Endothelial cell of umbilical vein (primary cell): ENCODE measurements around the gene BTBD10. TPM values are rescaled to one million over a fixed set of nuclear protein-coding genes. Genes with fewer than 3 reads are reported as not detected.
"Not testable (repeated sequence)": the region's sequence is repeated elsewhere in the genome, so short reads cannot be mapped to it uniquely, and the experiment has no call there.

ENCODE experiments used
- BruUV-seq: library from RNA; stranded (reverse); fragments of 400-500 nt; replicated peaks from 2 replicates; lab custom pipeline; 2021; lab: Mats Ljungman, UMichigan
- CTCF ChIA-PET: fragments of 300-600, 350-600 bp; sonication (Branson Sonifier 250); formaldehyde crosslinking; loops from one replicate; lab custom pipeline; 2021; ENCODE audit warnings: antibody characterized with exemption, inconsistent platforms; lab: Charles Lee
- POLR2A ChIA-PET: fragments of 300-600, 350-600 bp; sonication (Branson Sonifier 250); formaldehyde crosslinking; loops from one replicate; lab custom pipeline; 2021; ENCODE audit warnings: antibody characterized with exemption, inconsistent platforms; lab: Charles Lee
- DNase-seq: peaks from one replicate; pipeline ENCODE4 v3.0.0-alpha.2; 2011; ENCODE audit warnings: low read depth, low spot score
- FAIRE-seq: peaks from 2 replicates; lab custom pipeline; 2011; peaks lifted over from hg19 to GRCh38; lab: Jason Lieb, UNC
- H2AFZ ChIP-seq: 2 replicates; pipeline ENCODE4 v1.6.0; 2012; ENCODE audit warnings: low read depth, low read length, control low read depth, inconsistent platforms
- H3K27ac ChIP-seq: 2 replicates; pipeline ENCODE4 v1.5.1; 2011; ENCODE audit warnings: low read depth, mild to moderate bottlenecking, control low read depth, low read length, moderate library complexity; ENCODE audit not compliant: insufficient read depth
- H3K27me3 ChIP-seq, 2 experiments: 2 replicates each; pipeline versions ENCODE4 v1.6.0 to v1.6.1; 2011; ENCODE audit warnings: low read length in 2 of 2, mixed read lengths in 1 of 2; ENCODE audit not compliant: control insufficient read depth in 2 of 2, insufficient read depth in 2 of 2
- H3K36me3 ChIP-seq, 2 experiments: 2 replicates in 1 of 2; 3 replicates in 1 of 2; pipeline ENCODE4 v1.5.1; 2011; ENCODE audit warnings: low read length in 2 of 2, mild to moderate bottlenecking in 1 of 2, moderate library complexity in 1 of 2; ENCODE audit not compliant: control insufficient read depth in 2 of 2, insufficient read depth in 2 of 2; ENCODE audit errors: extremely low read depth in 1 of 2
- H3K4me1 ChIP-seq: 3 replicates; pipeline ENCODE4 v1.5.1; 2011; ENCODE audit warnings: mild to moderate bottlenecking, low read length; ENCODE audit not compliant: control insufficient read depth, insufficient read depth; ENCODE audit errors: extremely low read depth
- H3K4me2 ChIP-seq: 2 replicates; pipeline ENCODE4 v1.6.1; 2011; ENCODE audit warnings: low read length, control low read depth, mixed read lengths; ENCODE audit not compliant: insufficient read depth
- H3K4me3 ChIP-seq, 3 experiments: fragments of 200-600 bp in 1 of 3; sonication (generic), shearing (Covaris generic) in 1 of 3; replicated peaks in 1 of 3; 2 replicates each; pipeline ENCODE4 v1.5.1; 2011 to 2016; ENCODE audit warnings: control low read depth in 3 of 3, low read length in 3 of 3, mild to moderate bottlenecking in 2 of 3, inconsistent platforms in 1 of 3, low read depth in 1 of 3, moderate library complexity in 1 of 3; ENCODE audit not compliant: insufficient read depth in 1 of 3
- H3K79me2 ChIP-seq: 2 replicates; pipeline ENCODE4 v1.6.0; 2012; ENCODE audit warnings: low read length, inconsistent platforms; ENCODE audit not compliant: control insufficient read depth, insufficient read depth
- H3K9ac ChIP-seq: replicated peaks from 2 replicates; pipeline ENCODE3; 2011; ENCODE audit warnings: low read length, control low read depth; ENCODE audit not compliant: insufficient read depth; ENCODE audit errors: extremely low read depth
- H3K9me1 ChIP-seq: replicated peaks from 3 replicates; pipeline ENCODE4 v1.6.0; 2011; ENCODE audit warnings: mild to moderate bottlenecking, low read length; ENCODE audit not compliant: control insufficient read depth, insufficient read depth; ENCODE audit errors: extremely low read depth
- H3K9me3 ChIP-seq: replicated peaks from 2 replicates; pipeline ENCODE4 v1.5.1; 2012; ENCODE audit warnings: low read length, inconsistent platforms; ENCODE audit not compliant: control insufficient read depth, insufficient read depth
- H4K20me1 ChIP-seq: replicated peaks from 2 replicates; pipeline ENCODE3; 2011; ENCODE audit warnings: mild to moderate bottlenecking, low read length; ENCODE audit not compliant: control insufficient read depth, insufficient read depth; ENCODE audit errors: extremely low read depth
- CTCF ChIP-seq, 2 donors: IDR thresholded peaks; 1 replicate in 1 of 2; 2 replicates in 1 of 2; pipeline ENCODE4 v1.5.1; 2011; ENCODE audit warnings: low read length in 2 of 2, mild to moderate bottlenecking in 2 of 2, moderate library complexity in 2 of 2, control low read depth in 1 of 2, inconsistent platforms in 1 of 2, low read depth in 1 of 2; ENCODE audit not compliant: insufficient read depth in 1 of 2; ENCODE audit errors: extremely low read depth in 1 of 2
- FOS ChIP-seq: IDR thresholded peaks from 2 replicates; pipeline ENCODE4 v1.6.1; 2011; ENCODE audit warnings: mild to moderate bottlenecking, low read length, moderate library complexity, borderline replicate concordance; ENCODE audit not compliant: insufficient read depth
- JUN ChIP-seq: IDR thresholded peaks from 2 replicates; pipeline ENCODE4 v1.6.1; 2011; ENCODE audit warnings: borderline replicate concordance, low read depth; ENCODE audit not compliant: insufficient read length, insufficient read depth
- MAX ChIP-seq: IDR thresholded peaks from 2 replicates; pipeline ENCODE4 v1.6.1; 2011; ENCODE audit not compliant: insufficient read depth, insufficient read length
- MYC ChIP-seq: IDR thresholded peaks from one replicate; pipeline ENCODE4 v1.6.1; 2011; ENCODE audit warnings: mild to moderate bottlenecking, low read depth, low read length
- POLR2AphosphoS5 ChIP-seq: IDR thresholded peaks from 2 replicates; pipeline ENCODE4 v1.6.1; 2012; ENCODE audit warnings: low read depth, mild to moderate bottlenecking, control low read depth, low read length, moderate library complexity; ENCODE audit not compliant: insufficient read depth
- dilution Hi-C: fragments of 300-500 bp; cut with MboI; formaldehyde crosslinking; loops from one replicate; pipeline ENCODE4 v1.15.0; 2019; ENCODE audit warnings: low sequenced_read_pairs; ENCODE audit not compliant: extremely low pct_ligation_motif_present
- intact Hi-C: fragments of 100-400 bp; cut with micrococcal nuclease; formaldehyde crosslinking; loops from one replicate; pipeline ENCODE4 v1.10.0; 2022
- polyA plus RNA-seq, 4 experiments: library from polyadenylated mRNA; depleted of rRNA in 3 of 4; stranded (reverse) in 3 of 4; unstranded in 1 of 4; fragments of >200 nt; gene quantifications; 2 replicates each; pipeline versions ENCODE4 v1.2.1 to v1.2.3, GENCODE V29; 2011 to 2012; ENCODE audit warnings: missing spikeins in 1 of 4
- total RNA-seq: library from RNA; stranded (reverse); gene quantifications from 2 replicates; pipeline ENCODE4 v1.2.3, GENCODE V29; 2021

The BTBD10 gene
- total and polyA plus RNA-seq, 2 donors (not counting 3 experiments of a cell fraction or from before 2014, with no cell fraction given) = 31.7 to 49.6 TPM

- no peak overlapping the region for H3K4me3 ChIP-seq
- H3K9me1 ChIP-seq = no peaks in the 10 kb centered on the region
- H3K79me2 ChIP-seq = no peaks in the 10 kb centered on the region
- H3K4me2 ChIP-seq = no peak overlapping the region
- H2AFZ ChIP-seq = no peak overlapping the region
- peaks cover 5 to 13% of the 10 kb centered on the region in 2 experiments for H3K36me3 ChIP-seq
- H3K9me3 ChIP-seq = no peaks in the 10 kb centered on the region
- no peak for DNase-seq
- no peaks in the 10 kb centered on the region for H4K20me1 ChIP-seq
- no peaks in the 10 kb centered on the region for H3K4me1 ChIP-seq
- intact Hi-C loops = no loop called here
- CTCF ChIA-PET = interaction anchor here (0.9 to 1.2 kb wide), 3 partner anchors 12 to 20 kb away, joined by 3 read pairs; no protein-coding TSS in a partner anchor
- POLR2A ChIA-PET = no interaction called here
- TF ChIP-seq CTCF (IDR thresholded peaks at IDR 0.05; ENCODE audit: extremely low read depth in 1 of 2, insufficient read depth in 1 of 2, low read depth in 1 of 2, low read length in 2 of 2) (no peak), MYC (no peak), FOS (no peak), POLR2AphosphoS5 (no peak), MAX (no peak), JUN (no peak)
- no peak overlapping the region for H3K27ac ChIP-seq
- BruUV-seq = no TSS peak
- no peaks in the 10 kb centered on the region for H3K27me3 ChIP-seq
- dilution Hi-C loops = no loop called here
- no peak for FAIRE-seq
- H3K9ac ChIP-seq = no peak overlapping the region
Measured at GRCh38 chr11:13405220-13405619, 57.8 kb downstream of the BTBD10 start.

GRCh38 chr11:13398335-13398734 lies 64.7 kb downstream of the BTBD10 start:
- not testable (repeated sequence) for H2AFZ ChIP-seq, BruUV-seq, H3K9me1 ChIP-seq

More at GRCh38 chr11:13398335-13398734, 64.7 kb downstream of the BTBD10 start:
- intact Hi-C loops, H3K36me3 ChIP-seq, dilution Hi-C loops, CTCF ChIA-PET, H3K79me2 ChIP-seq, H3K27me3 ChIP-seq, H3K4me2 ChIP-seq, H3K9me3 ChIP-seq, H3K27ac ChIP-seq, FAIRE-seq, H3K4me3 ChIP-seq, H3K9ac ChIP-seq, H4K20me1 ChIP-seq, DNase-seq, POLR2A ChIA-PET, H3K4me1 ChIP-seq: not testable (repeated sequence)
